Measurements from ENCODE around the gene FURIN. TPM values are rescaled to one million over a fixed set of nuclear protein-coding genes. Genes with fewer than 3 reads are reported as not detected.
A peak's percentile ranks its signal among the peaks of the same experiment; 100 is the strongest.

Gene FURIN
- total RNA-seq, 2 experiments from 2014 or later = 97.4 to 104 TPM

DNA sequence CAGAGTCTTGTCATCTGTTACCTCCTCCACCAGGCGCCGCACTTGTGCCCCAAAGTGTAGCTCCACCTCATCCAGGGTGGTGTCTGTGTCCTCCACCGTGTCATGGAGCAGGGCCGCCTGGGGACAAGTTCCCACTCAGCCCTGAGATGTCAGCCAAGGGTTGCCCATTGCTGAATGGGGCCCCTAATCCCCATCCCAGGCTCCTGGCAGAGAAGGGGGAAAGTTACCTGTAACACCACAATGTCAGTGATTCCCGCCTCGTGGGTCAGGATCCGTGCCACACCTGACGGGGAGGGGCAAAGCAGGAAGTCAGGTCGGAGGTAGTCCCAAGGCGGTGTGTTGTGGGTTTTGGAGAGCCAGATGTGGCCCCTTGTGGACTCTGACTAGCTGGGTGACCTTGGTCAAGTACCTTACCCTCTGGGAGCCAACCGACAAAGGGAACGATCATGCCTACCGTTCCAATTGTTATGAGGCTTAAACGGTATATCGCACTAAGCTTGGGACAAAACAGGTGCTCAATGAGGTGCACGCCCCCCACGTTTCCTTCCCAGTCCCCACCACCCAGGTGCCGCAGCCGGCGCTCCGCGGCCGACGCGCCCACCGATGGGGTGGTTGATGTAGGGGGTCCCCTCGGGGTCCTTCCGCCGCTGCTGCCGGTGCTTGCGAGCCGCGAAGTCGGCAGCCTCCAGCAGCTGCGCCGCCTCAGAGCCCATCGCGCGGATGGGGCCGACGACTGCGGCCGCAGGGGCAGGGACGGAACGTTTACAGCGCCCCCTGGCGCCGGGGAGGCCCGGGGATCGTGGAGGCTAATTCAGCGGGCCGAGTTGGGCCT, 63.7 kb downstream of the FURIN start, which contains the start of gene HDDC3:
HDDC3 (minus strand) TSS at position 722 of the 832 bp plus-strand sequence; CDS start at position 713, 9 bp downstream.
- H3K4me1 Mint-ChIP-seq (ENCODE audit: low read depth) = peaks cover 49% of the 10 kb centered on the region

DNA sequence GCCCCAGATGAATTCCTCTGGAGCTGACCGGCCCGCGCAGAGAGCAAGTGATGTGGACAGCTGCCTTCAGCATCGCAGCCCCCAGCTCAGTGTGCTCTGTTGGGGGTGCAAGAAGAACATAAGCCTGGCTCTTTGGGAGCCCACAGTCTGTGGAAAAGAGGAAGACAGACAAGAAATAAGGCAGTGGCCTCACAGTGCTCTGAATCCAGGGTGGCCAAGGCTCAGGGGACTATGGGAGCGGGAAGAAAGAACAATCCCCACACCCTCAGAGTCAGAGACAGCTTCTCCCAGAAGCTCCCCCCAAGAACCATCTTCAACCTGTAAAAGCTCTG, 64.2 kb downstream of the FURIN start:
- H3K36me3 Mint-ChIP-seq (ENCODE audit: low read depth) = peaks cover 22% of the 10 kb centered on the region
- H3K4me3 ChIP-seq (ENCODE audit: low read length) = peak overlapping the region; percentile 95
- TF ChIP-seq, protein P1, sequence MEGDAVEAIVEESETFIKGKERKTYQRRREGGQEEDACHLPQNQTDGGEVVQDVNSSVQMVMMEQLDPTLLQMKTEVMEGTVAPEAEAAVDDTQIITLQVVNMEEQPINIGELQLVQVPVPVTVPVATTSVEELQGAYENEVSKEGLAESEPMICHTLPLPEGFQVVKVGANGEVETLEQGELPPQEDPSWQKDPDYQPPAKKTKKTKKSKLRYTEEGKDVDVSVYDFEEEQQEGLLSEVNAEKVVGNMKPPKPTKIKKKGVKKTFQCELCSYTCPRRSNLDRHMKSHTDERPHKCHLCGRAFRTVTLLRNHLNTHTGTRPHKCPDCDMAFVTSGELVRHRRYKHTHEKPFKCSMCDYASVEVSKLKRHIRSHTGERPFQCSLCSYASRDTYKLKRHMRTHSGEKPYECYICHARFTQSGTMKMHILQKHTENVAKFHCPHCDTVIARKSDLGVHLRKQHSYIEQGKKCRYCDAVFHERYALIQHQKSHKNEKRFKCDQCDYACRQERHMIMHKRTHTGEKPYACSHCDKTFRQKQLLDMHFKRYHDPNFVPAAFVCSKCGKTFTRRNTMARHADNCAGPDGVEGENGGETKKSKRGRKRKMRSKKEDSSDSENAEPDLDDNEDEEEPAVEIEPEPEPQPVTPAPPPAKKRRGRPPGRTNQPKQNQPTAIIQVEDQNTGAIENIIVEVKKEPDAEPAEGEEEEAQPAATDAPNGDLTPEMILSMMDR (IDR thresholded peaks at IDR 0.05) = peak; percentile 10
- CTCF ChIA-PET = interaction anchor here (0.5 to 5.1 kb wide), 16 partner anchors 10 to 699 kb away, joined by 3 to 88 read pairs (median 5); partner anchors contain the start of genes BLM, CIB1, GDPGP1 and MAN2A2
- no peaks in the 10 kb centered on the region for H3K9me3 ChIP-seq (ENCODE audit: control insufficient read depth in 1 of 2, insufficient read depth in 1 of 2, low read length in 2 of 2)
- DNase-seq (no peak), ATAC-seq (ENCODE audit: poor library complexity) (no peak)
- no peaks in the 10 kb centered on the region for H3K27me3 Mint-ChIP-seq
- H3K4me3 Mint-ChIP-seq = peak overlapping the region; percentile 98
- peak overlapping the region; percentile 96 for H3K27ac Mint-ChIP-seq
- no peaks in the 10 kb centered on the region for H3K9me3 Mint-ChIP-seq
- intact Hi-C loops (cut with DNase I, micrococcal nuclease) = loop anchor here (5.0 to 10.0 kb wide), 6 partner anchors 60 to 1038 kb away; partner anchors contain the start of genes AP3S2 (in 2 of the 2), BLM (in 1 of the 2), PRC1 (in 1 of the 2) and SLCO3A1 (in 1 of the 2)
- no peaks in the 10 kb centered on the region for H3K27me3 ChIP-seq (ENCODE audit: control insufficient read depth in 1 of 2, insufficient read depth in 2 of 2, low read length in 2 of 2)
- peaks cover 11% of the 10 kb centered on the region for H3K36me3 ChIP-seq (ENCODE audit: insufficient read depth, low read length)
- POLR2A ChIA-PET = interaction anchor here (0.6 to 8.1 kb wide), 17 partner anchors 11 to 1950 kb away, joined by 3 to 232 read pairs (median 4); partner anchors contain the start of genes BLM, CIB1, GDPGP1 and MAN2A2
- H3K4me1 ChIP-seq (ENCODE audit: insufficient read depth, low read length) = peaks cover 78% of the 10 kb centered on the region
- peak overlapping the region; percentile 55 to 81 for H3K27ac ChIP-seq (ENCODE audit: low read depth in 1 of 2, low read length in 2 of 2)
- H3K4me1 Mint-ChIP-seq (ENCODE audit: low read depth) = peaks cover 49% of the 10 kb centered on the region

More for the DNA sequence above, 63.7 kb downstream of the FURIN start, which contains the start of gene HDDC3:
- Histone ChIP-seq H3K9me3 (ENCODE audit: control insufficient read depth in 1 of 2, insufficient read depth in 1 of 2, low read length in 2 of 2) (no peaks in the 10 kb centered on the region), H3K36me3 (ENCODE audit: insufficient read depth, low read length) (peaks cover 9% of the 10 kb centered on the region), H3K4me3 (ENCODE audit: low read length) (peak within 1 kb of the TSS; percentile 95), H3K4me1 (ENCODE audit: insufficient read depth, low read length) (peaks cover 76% of the 10 kb centered on the region), H3K27me3 (ENCODE audit: control insufficient read depth in 1 of 2, insufficient read depth in 2 of 2, low read length in 2 of 2) (no peaks in the 10 kb centered on the region), H3K27ac (ENCODE audit: low read depth in 1 of 2, low read length in 2 of 2) (peak within 1 kb of the TSS; percentile 81 to 92)
- ChIA-PET CTCF (interaction anchor here (0.5 to 5.1 kb wide), 25 partner anchors 10 to 698 kb away, joined by 3 to 88 read pairs (median 5); partner anchors contain the start of genes BLM, CIB1, CRTC3 and GDPGP1), POLR2A (interaction anchor here (0.6 to 8.1 kb wide), 25 partner anchors 11 to 1950 kb away, joined by 3 to 232 read pairs (median 4); partner anchors contain the start of genes AP3S2, BLM, CIB1 and FURIN)
- Mint-ChIP-seq H3K36me3 (ENCODE audit: low read depth) (peaks cover 22% of the 10 kb centered on the region), H3K27ac (peak within 1 kb of the TSS; percentile 96), H3K4me3 (peak within 1 kb of the TSS; percentile 98), H3K27me3 (no peaks in the 10 kb centered on the region), H3K9me3 (no peaks in the 10 kb centered on the region)
- TF ChIP-seq, protein P1 (IDR thresholded peaks at IDR 0.05) = peak; percentile 94
- intact Hi-C loops (cut with DNase I, micrococcal nuclease) = loop anchor here (2.0 to 10.0 kb wide), 7 partner anchors 60 to 1037 kb away; partner anchors contain the start of genes AP3S2 (in 2 of the 2), BLM (in 1 of the 2), GDPGP1 (in 1 of the 2) and PRC1 (in 1 of the 2)
- peak; percentile 82 to 94 (median 88) for DNase-seq
- peak; percentile 63 for ATAC-seq (ENCODE audit: poor library complexity)

Other genes starting within 250 kb of the FURIN start
- gene BLM, start 151.2 kb upstream of the FURIN start, total RNA-seq = 1 to 10 TPM; 1.6 to 1.8 TPM
- gene FES, start 15.9 kb downstream of the FURIN start, total RNA-seq = 1 to 10 TPM; 3.0 to 5.5 TPM
- 100 to 1,000 TPM; 125 to 128 TPM for gene MAN2A2, start 34.7 kb downstream of the FURIN start, total RNA-seq
- gene HDDC3, start 64.0 kb downstream of the FURIN start, total RNA-seq = 10 to 100 TPM in 1 of 2 experiments, 1 to 10 TPM in 1; 9.9 to 10.8 TPM
- gene UNC45A, start 66.7 kb downstream of the FURIN start, total RNA-seq = 10 to 100 TPM; 17.6 to 18.9 TPM
- 1 to 10 TPM; 4.5 to 4.8 TPM for gene RCCD1, start 86.3 kb downstream of the FURIN start, total RNA-seq
- 10 to 100 TPM; 24.4 to 26.7 TPM for gene PRC1, start 125.9 kb downstream of the FURIN start, total RNA-seq
- gene VPS33B, start 154.0 kb downstream of the FURIN start, total RNA-seq = 10 to 100 TPM; 17.2 to 23.8 TPM
- gene SV2B, start 231.7 kb downstream of the FURIN start, total RNA-seq = not detected

Measured in CD4-positive, alpha-beta T cell (primary cell).